ENCODE results near the gene RPL15. TPM values are rescaled to one million over a fixed set of nuclear protein-coding genes. Genes with fewer than 3 reads are reported as not detected.

Gene RPL15
- total RNA-seq, 4 donors from 2014 or later = 1,370 to 1,628 (median 1,557) TPM

- H3K4me1 ChIP-seq = peaks cover 43 to 80% of the 10 kb centered on the region in 2 donors
These were observed 42.4 kb downstream of the RPL15 start for GRCh38 chr3:23959135-23959900.

GRCh38 chr3:23960649-23961048 lies 43.7 kb downstream of the RPL15 start:
- H3K9me3 ChIP-seq = no peaks in the 10 kb centered on the region
- no peak for TF ChIP-seq CTCF (IDR thresholded peaks at IDR 0.05 in 4 of 5, conservative IDR thresholded peaks at IDR 0.05 in 1 of 5)
- no peak for TF ChIP-seq POLR2A (IDR thresholded peaks at IDR 0.05)
- intact Hi-C loops (cut with DNase I; ENCODE audit: low total_unique reads) (no loop called here), in situ Hi-C loops (cut with MboI; ENCODE audit: low sequenced_read_pairs in 4 of 4) (no loop called here)
- no peaks in the 10 kb centered on the region for H3K27me3 ChIP-seq
- peak overlapping the region; percentile 83 to 99 (median 90) for H3K27ac ChIP-seq
- H3K36me3 ChIP-seq = peaks cover 0 to 14% of the 10 kb centered on the region in 2 donors
- peaks cover 45 to 77% of the 10 kb centered on the region in 2 donors for H3K4me1 ChIP-seq
- no peak overlapping the region for H3K4me3 ChIP-seq
- no peak for DNase-seq
- no peak for ATAC-seq

More at GRCh38 chr3:23959135-23959900, 42.4 kb downstream of the RPL15 start:
- H3K27me3 ChIP-seq = no peaks in the 10 kb centered on the region
- intact Hi-C loops (cut with DNase I; ENCODE audit: low total_unique reads) = no loop called here
- ATAC-seq (peak; percentile 31 to 44), DNase-seq (no peak)
- TF ChIP-seq CTCF (IDR thresholded peaks at IDR 0.05 in 4 of 5, conservative IDR thresholded peaks at IDR 0.05 in 1 of 5) (no peak), POLR2A (IDR thresholded peaks at IDR 0.05) (no peak)
- H3K4me3 ChIP-seq = no peak overlapping the region
- peak overlapping the region; percentile 83 to 99 (median 90) for H3K27ac ChIP-seq
- H3K36me3 ChIP-seq = peaks cover 0 to 7% of the 10 kb centered on the region in 2 donors
- H3K9me3 ChIP-seq = no peaks in the 10 kb centered on the region
- in situ Hi-C loops (cut with MboI; ENCODE audit: low sequenced_read_pairs in 4 of 4) = no loop called here

DNA sequence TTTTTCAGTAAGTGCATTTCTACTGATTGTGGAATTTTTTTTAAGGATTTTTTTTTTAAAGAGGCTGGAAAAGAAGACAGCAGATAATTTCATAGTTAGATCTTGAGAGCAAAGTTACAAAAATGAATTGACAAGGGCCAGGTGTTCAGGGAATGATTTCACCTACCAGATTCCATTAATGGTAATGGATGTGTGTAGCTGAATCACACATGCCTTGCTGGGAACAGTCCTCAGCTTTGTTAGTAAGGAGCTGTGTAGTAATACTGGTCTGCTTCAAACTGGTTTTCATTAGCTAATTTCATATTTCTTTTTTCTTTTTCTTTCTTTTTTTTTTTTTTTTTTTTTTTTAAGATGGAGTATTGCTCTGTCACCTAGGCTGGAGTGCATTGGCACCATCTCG lies 44.1 kb downstream of the RPL15 start:
- intact Hi-C loops (cut with DNase I; ENCODE audit: low total_unique reads) = no loop called here

GRCh38 chr3:23961913-23962312 lies 45.0 kb downstream of the RPL15 start:
- Histone ChIP-seq H3K9me3 (no peaks in the 10 kb centered on the region), H3K4me1 (peaks cover 56 to 80% of the 10 kb centered on the region in 2 donors), H3K27me3 (no peaks in the 10 kb centered on the region), H3K36me3 (peaks cover 0 to 18% of the 10 kb centered on the region in 2 donors), H3K4me3 (no peak overlapping the region), H3K27ac (peak overlapping the region; percentile 83 to 99 (median 90))
- in situ Hi-C loops (cut with MboI; ENCODE audit: low sequenced_read_pairs in 4 of 4) (no loop called here), intact Hi-C loops (cut with DNase I; ENCODE audit: low total_unique reads) (no loop called here)
- DNase-seq (peak in 1 of 2 donors; percentile 50), ATAC-seq (peak in 1 of 2 donors; percentile 37)
- TF ChIP-seq POLR2A (IDR thresholded peaks at IDR 0.05) (no peak), CTCF (IDR thresholded peaks at IDR 0.05 in 4 of 5, conservative IDR thresholded peaks at IDR 0.05 in 1 of 5) (no peak)

More for the DNA sequence above, 44.1 kb downstream of the RPL15 start:
- H3K4me1 ChIP-seq = peaks cover 47 to 78% of the 10 kb centered on the region in 2 donors
- peak overlapping the region; percentile 83 to 99 (median 90) for H3K27ac ChIP-seq
- DNase-seq (no peak), ATAC-seq (peak; percentile 66 to 69)
- in situ Hi-C loops (cut with MboI; ENCODE audit: low sequenced_read_pairs in 4 of 4) = no loop called here
- H3K36me3 ChIP-seq = peaks cover 0 to 18% of the 10 kb centered on the region in 2 donors
- no peaks in the 10 kb centered on the region for H3K27me3 ChIP-seq
- no peak overlapping the region for H3K4me3 ChIP-seq
- TF ChIP-seq CTCF (IDR thresholded peaks at IDR 0.05 in 4 of 5, conservative IDR thresholded peaks at IDR 0.05 in 1 of 5) (no peak), POLR2A (IDR thresholded peaks at IDR 0.05) (no peak)
- H3K9me3 ChIP-seq = no peaks in the 10 kb centered on the region
